GM21515 (cell line): ENCODE results near the gene MTCL1.

Experiments used
- ATAC-seq: cut with Tn5 transposase; IDR thresholded peaks from one replicate; pipeline ENCODE4 v1.9.1; 2021; ENCODE audit not compliant: unreplicated experiment

MTCL1 gene

DNA sequence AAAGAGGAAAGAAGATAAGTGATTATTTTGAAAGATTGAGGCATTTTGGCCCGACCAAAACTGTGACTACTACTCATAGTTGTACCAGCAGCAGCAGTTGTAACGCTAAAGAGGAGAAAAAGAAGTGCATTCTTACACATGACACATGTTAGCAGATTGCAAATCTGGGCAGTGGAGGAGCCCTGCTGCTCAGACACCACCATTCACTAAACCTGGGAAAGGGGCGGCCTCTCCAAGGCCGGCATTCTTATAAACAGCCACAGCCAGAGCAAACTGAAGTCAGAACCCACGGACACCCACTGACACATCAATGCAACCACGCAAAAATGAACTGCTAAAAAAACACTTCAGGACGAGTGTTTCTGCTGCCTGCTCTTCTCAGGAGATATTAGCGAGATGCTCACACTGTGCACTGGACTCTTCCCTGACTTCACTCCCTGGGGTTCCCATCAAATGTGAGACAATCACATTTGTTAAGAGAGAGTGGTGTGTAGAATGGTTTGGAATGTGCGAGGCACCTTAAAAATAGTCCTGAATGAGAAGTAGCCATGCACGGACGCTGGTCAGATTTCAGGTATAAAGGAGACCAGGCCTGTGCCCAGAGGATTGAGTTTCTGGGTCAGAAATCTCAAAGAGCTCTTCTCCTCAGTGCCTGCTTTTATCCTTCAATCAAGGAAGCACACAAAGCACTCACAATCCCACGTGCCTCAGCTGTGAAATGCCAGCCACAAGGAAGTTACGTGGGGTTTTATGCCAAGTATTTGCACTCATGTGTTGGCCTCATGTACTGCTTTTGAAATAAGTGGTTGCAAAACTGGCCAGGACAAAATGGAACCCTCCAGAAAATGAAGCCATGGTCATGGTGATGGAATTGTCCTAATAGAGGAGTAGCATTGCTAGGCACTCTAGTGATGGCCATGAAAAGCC, 83.4 kb downstream of the MTCL1 start:
- ATAC-seq = no peak

DNA sequence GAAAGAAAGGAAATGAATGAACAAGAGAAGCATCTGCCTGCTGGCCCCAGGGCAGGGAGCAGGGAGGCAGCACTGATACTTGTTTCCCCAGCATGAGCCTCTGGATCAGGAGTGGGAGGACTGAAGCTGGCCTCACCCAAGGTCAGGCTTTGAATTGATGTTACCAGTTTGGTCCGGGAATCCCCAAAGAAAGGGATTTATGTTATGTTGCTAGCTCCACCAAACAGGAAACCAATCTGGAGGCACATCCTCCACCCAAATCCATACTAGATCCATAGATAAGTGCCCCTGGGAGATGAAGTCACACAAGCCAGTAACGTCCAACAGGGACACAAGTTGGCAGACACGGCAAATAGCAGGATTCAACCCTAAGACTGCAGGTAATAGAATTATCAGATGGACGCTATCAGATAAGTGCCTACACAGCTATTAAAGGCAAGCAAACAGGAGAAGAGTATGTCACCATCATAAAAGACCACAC, 85.9 kb downstream of the MTCL1 start:
- ATAC-seq = no peak

DNA sequence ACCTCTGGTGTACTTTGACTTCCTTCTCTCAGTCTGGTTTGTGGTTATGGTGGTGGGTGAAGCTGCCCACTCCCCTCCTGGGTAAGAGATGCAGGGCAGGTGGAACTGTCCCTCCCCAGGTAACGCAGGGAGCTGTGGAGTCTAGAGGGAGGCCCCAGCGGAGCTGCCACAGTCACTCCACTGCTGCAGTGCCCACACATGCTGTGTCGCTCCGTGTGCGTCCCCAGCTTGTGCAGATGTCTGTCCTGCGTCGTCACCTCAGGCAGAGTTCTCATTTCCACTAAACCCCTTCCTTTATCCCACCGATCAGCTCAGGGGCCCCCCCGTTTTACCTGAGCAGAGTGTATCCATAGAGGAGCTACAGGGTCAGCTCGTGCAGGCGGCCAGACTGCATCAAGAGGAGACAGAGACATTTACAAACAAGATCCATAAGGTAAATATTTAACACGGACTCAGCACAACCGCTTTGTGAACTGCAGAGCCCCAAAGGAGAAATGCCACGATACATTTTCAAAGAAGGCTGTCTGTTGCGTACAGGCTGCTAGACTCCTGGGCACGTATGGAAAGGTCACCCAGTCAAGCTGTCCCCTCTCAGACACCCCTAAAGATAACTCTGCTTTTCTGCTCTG, 87.4 kb downstream of the MTCL1 start:
- no peak for ATAC-seq

GRCh38 chr18:8793445-8794155, 88.2 kb downstream of the MTCL1 start:
- ATAC-seq = no peak

- ATAC-seq = no peak
These were observed 89.0 kb downstream of the MTCL1 start for GRCh38 chr18:8794156-8794933.

DNA sequence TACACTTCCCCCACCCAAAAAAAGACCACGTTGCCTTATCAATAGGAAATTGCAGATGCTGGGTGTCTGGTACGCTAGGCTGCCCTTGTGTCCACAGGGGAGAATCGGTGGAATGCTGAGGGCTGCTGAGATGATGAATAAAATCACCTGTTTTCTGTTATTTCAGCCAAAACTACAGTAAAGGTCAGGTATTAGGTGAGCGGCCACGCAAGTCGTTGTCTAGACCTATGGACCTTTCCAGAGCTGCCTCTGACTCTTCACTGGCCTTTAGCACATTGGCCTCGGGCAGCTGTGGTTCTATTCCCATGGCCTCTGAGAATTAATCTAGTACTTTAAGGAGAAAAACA, 89.6 kb downstream of the MTCL1 start:
- ATAC-seq = no peak

DNA sequence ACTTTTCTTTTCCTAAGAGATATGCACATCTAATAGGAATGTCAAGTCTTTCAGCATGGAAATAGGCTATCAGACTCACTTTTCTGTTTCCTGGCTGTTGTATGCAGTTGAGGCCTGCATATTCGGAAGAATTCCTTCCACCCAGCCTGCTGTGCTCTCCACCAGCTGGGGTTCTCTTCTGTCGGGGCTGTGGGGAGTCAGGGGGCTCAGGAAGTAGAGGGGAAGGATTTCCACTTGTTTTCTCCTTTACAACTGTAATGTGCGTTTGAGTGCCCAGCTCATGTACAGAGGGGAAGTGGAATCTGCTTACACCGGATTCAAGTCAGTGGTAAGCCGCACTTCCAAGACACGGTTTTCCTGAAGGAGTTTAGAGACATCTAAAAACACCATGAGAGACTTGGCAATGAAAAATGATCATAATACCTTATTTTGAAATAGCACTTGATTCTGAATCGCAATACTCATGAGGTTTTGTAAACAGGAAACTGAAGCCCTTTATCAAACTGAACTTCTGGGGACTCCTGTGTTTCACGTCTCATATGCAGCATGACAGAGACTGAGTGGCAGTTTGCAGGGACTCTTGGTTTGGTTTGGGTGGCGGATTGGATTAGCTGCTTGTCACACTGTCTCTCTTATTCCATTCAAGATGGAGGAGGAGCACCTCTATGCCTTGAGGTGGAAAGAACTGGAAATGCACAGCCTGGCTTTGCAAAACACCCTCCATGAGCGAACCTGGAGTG, 90.4 kb downstream of the MTCL1 start:
- ATAC-seq = no peak

DNA sequence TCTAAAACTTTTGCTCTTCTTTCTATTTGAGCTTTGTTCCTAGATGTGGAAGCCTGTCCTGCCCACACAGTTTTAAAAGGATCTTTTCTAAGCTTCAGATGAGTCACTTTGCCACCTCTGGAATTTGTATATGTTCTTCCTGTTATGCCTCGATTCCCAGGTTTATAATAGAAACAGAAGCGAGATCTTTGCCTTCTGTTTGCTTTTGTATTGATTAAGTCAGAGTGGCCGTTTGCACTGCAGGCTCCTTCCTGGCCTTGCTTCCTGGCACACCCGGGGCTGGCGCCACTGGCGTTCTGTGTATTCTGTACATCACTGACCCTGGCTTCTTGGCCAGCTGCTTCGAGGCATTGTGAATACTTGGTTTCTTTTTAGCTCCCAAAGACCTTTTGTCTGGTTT, 91.8 kb downstream of the MTCL1 start:
- ATAC-seq = no peak

- ATAC-seq = no peak
These were observed 93.6 kb downstream of the MTCL1 start for GRCh38 chr18:8799001-8799400.

GRCh38 chr18:8799596-8800441, 94.5 kb downstream of the MTCL1 start:
- ATAC-seq = no peak

DNA sequence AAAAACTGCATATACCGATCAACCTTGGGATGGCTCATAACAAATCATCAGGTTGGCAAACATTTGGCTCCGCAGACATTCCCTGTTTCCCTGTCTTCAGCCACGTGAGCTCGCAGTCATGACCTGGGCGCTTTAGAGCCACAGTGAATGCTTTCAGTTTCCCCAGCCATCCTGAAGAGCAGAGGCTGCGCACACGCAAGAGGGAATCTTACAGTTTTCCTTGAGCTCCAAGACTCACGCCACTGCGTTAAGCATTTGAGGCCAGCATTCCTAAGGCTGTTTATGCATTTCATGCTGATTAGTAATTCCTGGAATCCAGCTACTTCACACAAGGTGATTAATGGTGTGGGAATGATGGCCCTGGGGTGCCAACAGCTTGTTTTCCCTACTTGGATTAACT, 95.1 kb downstream of the MTCL1 start:
- ATAC-seq = no peak

DNA sequence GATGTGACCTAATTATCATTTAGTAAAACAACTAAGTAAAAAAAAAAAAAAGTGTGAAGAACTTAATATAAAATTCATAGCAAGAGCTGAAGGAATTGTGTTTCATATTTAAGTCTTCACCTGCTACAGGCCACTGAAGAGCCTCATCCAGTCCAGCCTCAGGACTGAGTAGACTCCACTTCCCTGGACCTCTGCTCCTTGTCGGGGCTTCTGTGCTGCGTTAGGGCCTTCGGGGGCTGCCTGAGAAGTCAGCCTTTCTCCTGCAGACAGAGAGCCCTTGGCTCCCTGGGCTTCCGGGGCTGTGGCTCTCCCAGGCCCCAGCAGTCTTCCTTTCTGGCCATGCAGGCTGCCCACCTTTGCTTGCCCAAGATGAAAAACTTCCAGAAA, 95.5 kb downstream of the MTCL1 start:
- ATAC-seq = no peak

- ATAC-seq = no peak
These were observed 96.0 kb downstream of the MTCL1 start for GRCh38 chr18:8801263-8801901.

- no peak for ATAC-seq
These were observed 96.8 kb downstream of the MTCL1 start for GRCh38 chr18:8802017-8802672.

DNA sequence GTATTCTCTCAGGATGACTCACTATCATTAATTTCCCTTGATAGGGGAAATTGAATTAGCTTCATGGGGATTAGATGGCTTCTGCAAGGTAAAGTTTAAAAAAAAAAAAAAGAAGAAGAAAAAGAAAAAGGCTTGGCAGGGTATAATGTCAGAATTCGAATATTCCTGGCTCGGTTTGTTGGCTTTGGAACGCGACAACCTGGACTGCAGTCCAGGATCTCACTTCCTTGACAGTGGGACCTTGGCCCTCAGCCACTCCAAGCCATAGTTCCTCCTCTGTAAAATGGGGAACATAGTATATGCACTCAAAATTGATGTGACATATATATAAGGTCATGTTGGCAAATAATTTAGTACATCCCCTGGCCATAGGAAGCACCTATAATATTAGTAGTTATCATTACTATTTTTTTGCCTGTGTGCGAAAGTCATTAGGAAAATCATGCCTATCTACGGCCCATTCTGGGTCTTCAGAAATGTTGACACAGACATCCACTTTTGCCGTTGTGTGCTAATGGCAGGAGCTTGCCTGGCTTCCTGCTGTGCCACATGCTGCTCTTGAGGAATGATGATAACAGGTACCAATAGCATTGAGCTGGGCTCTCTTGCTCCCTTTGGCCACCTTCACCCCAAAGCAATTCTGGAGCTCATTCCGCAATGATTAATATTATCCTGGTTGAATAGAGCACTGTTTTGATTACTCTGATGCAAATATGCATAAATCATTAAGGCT, 97.9 kb downstream of the MTCL1 start:
- no peak for ATAC-seq

DNA sequence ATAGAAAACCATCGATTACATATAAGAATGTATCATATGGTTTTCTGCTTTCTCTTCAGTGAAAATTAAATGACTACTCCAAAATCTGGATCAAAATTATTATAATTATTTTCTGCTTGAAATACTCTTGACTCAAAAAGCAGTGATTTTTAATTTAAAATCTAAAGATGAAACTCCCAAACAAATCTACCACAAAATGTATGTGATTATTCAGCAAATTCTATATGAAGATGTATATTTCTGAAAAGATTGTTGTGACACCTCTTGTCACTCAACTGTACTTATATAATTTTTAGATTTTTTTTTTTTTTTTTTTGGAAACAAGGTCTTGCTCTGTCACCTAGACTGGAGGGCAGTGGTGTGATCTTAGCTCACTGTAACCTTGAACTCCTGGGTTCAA, 98.6 kb downstream of the MTCL1 start:
- no peak for ATAC-seq

DNA sequence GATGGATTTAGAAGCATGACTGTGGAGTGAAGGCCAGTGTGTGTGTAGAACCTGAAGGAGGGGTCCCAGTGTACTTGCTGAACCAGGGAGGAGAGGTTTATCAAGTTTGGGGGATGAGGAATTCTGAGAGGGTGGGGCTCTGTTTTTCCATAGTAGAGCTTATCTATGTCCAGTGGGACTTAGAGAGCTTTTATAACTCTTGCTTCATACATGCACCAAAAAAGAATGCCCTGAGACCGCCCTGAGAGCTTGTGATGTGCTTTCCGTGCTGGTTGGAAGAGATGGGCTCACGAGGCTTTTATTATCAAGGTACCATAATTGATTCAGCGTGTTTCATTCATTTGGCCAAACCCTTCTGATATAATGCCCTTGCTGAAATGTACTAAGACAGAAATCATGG, 100.2 kb downstream of the MTCL1 start:
- ATAC-seq = no peak
